Right lobe of liver (tissue), 4 donors: ENCODE data around the gene SOBP.

Source experiments
- POLR2A ChIP-seq: fragments of 450-650 bp; IDR thresholded peaks from one replicate; pipeline ENCODE4 v1.6.1; 2017; ENCODE audit warnings: antibody characterized with exemption, mild to moderate bottlenecking
- TF ChIP-seq, protein P1 (sequence below), 4 donors: fragments of 200-600 bp in 3 of 4; fragments of 450-650 bp in 1 of 4; IDR thresholded peaks; one replicate each; pipeline versions ENCODE4 v1.5.1 to v1.8.0; 2016 to 2022; ENCODE audit warnings: antibody characterized with exemption in 4 of 4, mild to moderate bottlenecking in 2 of 4
- donor health status: DM: no; HTN: no; CAD: no.
- donor health status: DM: no; HTN: no; CAD: no.
- donor health status: DM: no; HTN: yes; CAD: no.

DNA sequence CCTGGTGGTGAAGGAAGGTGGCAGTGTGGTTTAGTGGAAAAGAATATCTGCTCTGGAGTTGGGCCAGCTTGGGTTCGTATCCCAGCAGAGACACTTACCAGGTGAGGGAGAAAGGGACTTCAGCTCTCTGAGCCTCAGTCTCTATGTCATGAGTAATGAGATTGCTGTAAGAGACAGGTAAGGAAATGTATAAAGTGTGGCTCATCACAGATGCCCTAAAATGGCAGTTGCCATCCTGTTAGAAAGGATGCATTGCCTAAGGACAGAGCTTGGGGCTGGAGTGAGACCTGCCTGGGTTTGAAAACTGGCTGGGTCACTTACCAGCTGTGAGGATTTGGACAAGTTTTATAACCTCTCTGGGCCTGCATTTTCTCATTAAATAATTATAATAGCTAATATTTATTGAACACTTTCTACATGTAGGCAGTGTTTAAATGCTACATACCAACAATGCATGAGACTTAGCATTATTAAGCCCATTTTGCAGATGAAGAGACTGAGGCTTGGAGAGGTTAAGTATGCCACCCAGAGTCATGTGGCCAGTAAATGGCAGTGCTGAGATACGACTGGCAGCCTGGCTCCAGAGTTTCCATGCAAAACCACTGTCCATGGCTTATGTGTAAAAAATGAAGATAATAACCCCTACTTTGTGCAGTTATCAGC is 157.0 kb downstream of the SOBP start:
- TF ChIP-seq POLR2A: no peak
- TF ChIP-seq, protein P1, sequence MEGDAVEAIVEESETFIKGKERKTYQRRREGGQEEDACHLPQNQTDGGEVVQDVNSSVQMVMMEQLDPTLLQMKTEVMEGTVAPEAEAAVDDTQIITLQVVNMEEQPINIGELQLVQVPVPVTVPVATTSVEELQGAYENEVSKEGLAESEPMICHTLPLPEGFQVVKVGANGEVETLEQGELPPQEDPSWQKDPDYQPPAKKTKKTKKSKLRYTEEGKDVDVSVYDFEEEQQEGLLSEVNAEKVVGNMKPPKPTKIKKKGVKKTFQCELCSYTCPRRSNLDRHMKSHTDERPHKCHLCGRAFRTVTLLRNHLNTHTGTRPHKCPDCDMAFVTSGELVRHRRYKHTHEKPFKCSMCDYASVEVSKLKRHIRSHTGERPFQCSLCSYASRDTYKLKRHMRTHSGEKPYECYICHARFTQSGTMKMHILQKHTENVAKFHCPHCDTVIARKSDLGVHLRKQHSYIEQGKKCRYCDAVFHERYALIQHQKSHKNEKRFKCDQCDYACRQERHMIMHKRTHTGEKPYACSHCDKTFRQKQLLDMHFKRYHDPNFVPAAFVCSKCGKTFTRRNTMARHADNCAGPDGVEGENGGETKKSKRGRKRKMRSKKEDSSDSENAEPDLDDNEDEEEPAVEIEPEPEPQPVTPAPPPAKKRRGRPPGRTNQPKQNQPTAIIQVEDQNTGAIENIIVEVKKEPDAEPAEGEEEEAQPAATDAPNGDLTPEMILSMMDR (IDR thresholded peaks at IDR 0.05): no peak
